Measurements from ENCODE around the gene UBE2G1. TPM values are rescaled to one million over a fixed set of nuclear protein-coding genes. Genes with fewer than 3 reads are reported as not detected.
"Not testable (repeated sequence)": the region's sequence is repeated elsewhere in the genome, so short reads cannot be mapped to it uniquely, and the experiment has no call there.

Gene UBE2G1
- polyA plus RNA-seq, 1 experiment: 51.5 TPM

DNA sequence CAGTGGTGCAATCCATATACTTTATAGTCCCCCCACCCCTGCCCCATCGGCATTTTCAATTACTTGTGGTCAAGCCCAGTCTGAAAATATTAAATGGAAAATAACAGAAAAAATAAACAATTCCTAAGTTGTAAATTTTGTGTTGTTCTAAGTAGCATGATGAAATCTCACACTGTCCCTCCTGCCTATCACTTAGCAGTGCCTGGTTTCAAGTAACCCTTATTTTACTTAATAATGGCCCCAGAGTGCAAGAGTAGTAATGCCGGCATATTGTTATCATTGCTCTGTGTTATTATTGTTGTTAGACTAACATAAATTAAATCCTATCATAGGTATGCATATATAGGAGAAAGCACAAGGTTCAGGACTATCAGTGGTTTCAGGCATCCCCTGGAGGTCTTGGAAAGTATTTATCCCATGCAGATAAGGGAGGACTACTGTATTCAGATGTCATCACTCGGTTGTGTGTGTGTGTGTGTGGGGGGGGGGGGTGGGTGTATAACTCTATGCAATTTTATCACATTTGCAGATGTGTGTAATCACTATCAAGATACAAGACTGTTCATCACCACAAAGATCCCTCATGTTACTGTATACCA is 9.3 kb downstream of the UBE2G1 start:
- CTCF ChIA-PET: no interaction called here
- POLR2A ChIA-PET: no interaction called here
- Histone ChIP-seq H3K27me3 (ENCODE audit: control insufficient read depth, insufficient read depth, low read length) (no peaks in the 10 kb centered on the region), H3K9me3 (ENCODE audit: control insufficient read depth, insufficient read depth, low read length) (no peaks in the 10 kb centered on the region), H3K27ac (ENCODE audit: low read depth, low read length) (no peak overlapping the region), H3K4me3 (ENCODE audit: low read depth, low read length) (no peak overlapping the region)
- no peak for DNase-seq (ENCODE audit: low read depth, low spot score)
- TF ChIP-seq, protein P1, sequence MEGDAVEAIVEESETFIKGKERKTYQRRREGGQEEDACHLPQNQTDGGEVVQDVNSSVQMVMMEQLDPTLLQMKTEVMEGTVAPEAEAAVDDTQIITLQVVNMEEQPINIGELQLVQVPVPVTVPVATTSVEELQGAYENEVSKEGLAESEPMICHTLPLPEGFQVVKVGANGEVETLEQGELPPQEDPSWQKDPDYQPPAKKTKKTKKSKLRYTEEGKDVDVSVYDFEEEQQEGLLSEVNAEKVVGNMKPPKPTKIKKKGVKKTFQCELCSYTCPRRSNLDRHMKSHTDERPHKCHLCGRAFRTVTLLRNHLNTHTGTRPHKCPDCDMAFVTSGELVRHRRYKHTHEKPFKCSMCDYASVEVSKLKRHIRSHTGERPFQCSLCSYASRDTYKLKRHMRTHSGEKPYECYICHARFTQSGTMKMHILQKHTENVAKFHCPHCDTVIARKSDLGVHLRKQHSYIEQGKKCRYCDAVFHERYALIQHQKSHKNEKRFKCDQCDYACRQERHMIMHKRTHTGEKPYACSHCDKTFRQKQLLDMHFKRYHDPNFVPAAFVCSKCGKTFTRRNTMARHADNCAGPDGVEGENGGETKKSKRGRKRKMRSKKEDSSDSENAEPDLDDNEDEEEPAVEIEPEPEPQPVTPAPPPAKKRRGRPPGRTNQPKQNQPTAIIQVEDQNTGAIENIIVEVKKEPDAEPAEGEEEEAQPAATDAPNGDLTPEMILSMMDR (IDR thresholded peaks at IDR 0.05; ENCODE audit: low read depth, low read length): no peak

DNA sequence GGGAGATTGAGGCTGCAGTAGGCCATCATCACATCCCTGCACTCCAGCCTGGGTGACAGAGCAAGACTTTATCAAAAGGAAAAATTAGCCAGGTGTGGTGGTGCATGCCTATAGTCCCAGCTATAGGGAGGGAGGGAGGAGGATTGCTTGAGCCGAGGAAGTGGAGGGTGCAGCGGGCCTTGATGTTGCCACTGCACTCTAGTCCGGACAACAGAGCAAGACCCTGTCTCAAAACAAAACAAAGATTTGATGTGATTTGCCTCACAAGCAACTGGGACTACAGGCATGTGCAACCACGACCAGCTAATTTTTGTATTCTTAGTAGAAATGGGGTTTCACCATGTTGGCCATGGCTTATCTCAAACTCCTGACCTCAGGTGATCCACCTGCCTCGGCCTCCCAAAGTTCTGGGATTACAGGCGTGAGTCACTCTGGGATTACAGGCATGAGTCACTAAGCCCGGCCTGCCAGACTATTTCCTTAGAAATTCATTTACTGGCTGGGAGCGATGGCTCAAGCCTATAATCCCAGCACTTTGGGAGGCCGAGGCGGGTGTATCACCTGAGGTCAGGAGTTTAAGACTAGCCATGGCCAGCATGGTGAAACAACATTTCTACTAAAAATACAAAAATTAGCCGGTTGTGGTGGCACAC is 11.5 kb downstream of the UBE2G1 start:
- H3K4me3 ChIP-seq (ENCODE audit: low read depth, low read length): no peak overlapping the region
- no peak for DNase-seq (ENCODE audit: low read depth, low spot score)
- H3K27ac ChIP-seq (ENCODE audit: low read depth, low read length): no peak overlapping the region
- TF ChIP-seq, protein P1 (IDR thresholded peaks at IDR 0.05; ENCODE audit: low read depth, low read length): no peak
- H3K27me3 ChIP-seq (ENCODE audit: control insufficient read depth, insufficient read depth, low read length): no peaks in the 10 kb centered on the region
- ChIA-PET POLR2A (interaction anchor here (0.7 kb wide), 1 partner anchor 18 kb away, joined by 15 read pairs; no protein-coding TSS in a partner anchor), CTCF (interaction anchor here (0.8 kb wide), 1 partner anchor 8 kb away, joined by 4 read pairs; no protein-coding TSS in a partner anchor)
- H3K9me3 ChIP-seq (ENCODE audit: control insufficient read depth, insufficient read depth, low read length): no peaks in the 10 kb centered on the region

DNA sequence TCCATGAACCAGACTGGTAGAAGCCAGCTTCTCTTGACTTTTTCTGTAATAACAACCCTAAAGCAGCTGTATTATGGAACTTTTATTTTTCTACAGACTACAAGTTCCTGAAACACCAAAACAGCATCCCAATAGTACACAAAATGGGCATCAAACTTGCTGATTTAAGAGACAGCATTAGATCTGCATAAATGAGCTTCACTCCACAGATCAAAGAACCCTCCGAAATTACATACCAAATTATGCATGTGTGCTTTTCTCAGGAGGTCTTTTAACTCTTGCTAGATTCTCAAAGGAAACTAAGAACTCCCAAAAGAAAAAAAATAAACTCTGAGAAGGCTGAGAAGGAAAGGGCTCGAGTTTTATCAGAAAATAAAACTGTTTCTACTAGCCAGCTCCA is 12.3 kb downstream of the UBE2G1 start:
- Histone ChIP-seq H3K9me3 (ENCODE audit: control insufficient read depth, insufficient read depth, low read length) (no peaks in the 10 kb centered on the region; the same call in 1 of the 2 replicates), H3K4me3 (ENCODE audit: low read depth, low read length) (no peak overlapping the region), H3K27ac (ENCODE audit: low read depth, low read length) (no peak overlapping the region), H3K27me3 (ENCODE audit: control insufficient read depth, insufficient read depth, low read length) (no peaks in the 10 kb centered on the region)
- ChIA-PET CTCF (interaction anchor here (0.8 kb wide), 1 partner anchor 9 kb away, joined by 4 read pairs; no protein-coding TSS in a partner anchor), POLR2A (no interaction called here)
- no peak for DNase-seq (ENCODE audit: low read depth, low spot score)
- TF ChIP-seq, protein P1 (IDR thresholded peaks at IDR 0.05; ENCODE audit: low read depth, low read length): no peak

DNA sequence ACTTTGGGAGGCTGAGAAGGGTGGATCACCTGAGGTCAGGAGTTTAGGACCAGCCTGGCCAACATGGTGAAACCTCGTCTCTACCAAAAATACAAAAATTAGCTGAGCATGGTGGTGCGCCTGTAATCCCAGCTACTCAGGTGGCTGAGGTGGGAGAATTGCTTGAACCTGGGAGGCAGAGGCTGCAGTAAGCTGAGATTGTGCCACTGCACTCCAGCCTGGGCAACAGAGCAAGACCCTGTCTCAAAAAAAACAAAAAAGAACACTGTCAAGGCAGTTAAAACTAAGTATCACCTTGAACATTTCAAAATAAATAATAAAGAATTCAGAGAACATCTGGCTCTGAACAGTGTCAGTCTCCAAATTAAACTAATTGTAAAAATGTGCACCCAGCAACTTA is 16.3 kb downstream of the UBE2G1 start:
- H3K9me3 ChIP-seq (ENCODE audit: control insufficient read depth, insufficient read depth, low read length); DNase-seq (ENCODE audit: low read depth, low spot score); H3K27ac ChIP-seq (ENCODE audit: low read depth, low read length); POLR2A ChIA-PET; H3K4me3 ChIP-seq (ENCODE audit: low read depth, low read length); H3K27me3 ChIP-seq (ENCODE audit: control insufficient read depth, insufficient read depth, low read length): not testable (repeated sequence)
- CTCF ChIA-PET: interaction anchor here (0.9 kb wide), 1 partner anchor 150 kb away, joined by 3 read pairs; no protein-coding TSS in a partner anchor

DNA sequence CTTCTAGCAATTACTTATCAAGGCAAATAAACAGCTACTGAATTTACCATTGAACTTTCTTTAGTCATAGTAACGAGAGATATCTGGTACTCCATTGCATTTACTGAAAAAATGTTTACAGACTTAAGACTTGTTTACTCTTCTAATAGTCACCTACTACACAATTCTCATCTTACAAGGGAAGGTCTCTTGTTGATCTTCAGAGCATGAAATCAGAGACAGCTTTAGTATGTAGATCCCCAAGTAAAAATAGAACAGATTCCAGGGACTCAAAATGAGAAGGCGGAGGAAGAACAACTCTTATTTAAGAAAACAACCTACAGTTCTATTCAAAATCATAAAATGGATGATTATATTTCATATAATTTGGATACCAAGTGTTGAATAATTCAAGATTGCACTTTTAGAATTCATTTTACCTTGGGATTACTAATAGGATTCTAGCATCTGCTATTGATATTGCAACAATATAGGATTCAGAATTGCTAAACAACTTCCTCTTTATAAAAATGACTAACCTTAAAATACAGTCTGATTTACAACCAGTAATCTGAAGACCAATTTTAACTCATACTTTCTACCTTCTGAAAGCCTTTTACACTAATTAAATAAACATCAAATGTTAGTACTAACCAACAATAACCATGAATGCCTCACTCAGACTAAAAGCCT is 20.8 kb downstream of the UBE2G1 start:
- Histone ChIP-seq H3K27me3 (ENCODE audit: control insufficient read depth, insufficient read depth, low read length) (no peaks in the 10 kb centered on the region), H3K27ac (ENCODE audit: low read depth, low read length) (no peak overlapping the region), H3K4me3 (ENCODE audit: low read depth, low read length) (no peak overlapping the region), H3K9me3 (ENCODE audit: control insufficient read depth, insufficient read depth, low read length) (no peaks in the 10 kb centered on the region; the same call in 1 of the 2 replicates)
- POLR2A ChIA-PET: no interaction called here
- CTCF ChIA-PET: interaction anchor here (0.9 to 1.7 kb wide), 2 partner anchors 41 kb away, joined by 3 to 6 read pairs; no protein-coding TSS in a partner anchor
- DNase-seq (ENCODE audit: low read depth, low spot score): no peak
- TF ChIP-seq, protein P1 (IDR thresholded peaks at IDR 0.05; ENCODE audit: low read depth, low read length): no peak

Measured in AG04450 (cell line).